ENCODE measurements around the gene FGF12.

GRCh38 chr3:192417559-192418055 is 309.7 kb downstream of the FGF12 start:
- TF ChIP-seq, protein P1, sequence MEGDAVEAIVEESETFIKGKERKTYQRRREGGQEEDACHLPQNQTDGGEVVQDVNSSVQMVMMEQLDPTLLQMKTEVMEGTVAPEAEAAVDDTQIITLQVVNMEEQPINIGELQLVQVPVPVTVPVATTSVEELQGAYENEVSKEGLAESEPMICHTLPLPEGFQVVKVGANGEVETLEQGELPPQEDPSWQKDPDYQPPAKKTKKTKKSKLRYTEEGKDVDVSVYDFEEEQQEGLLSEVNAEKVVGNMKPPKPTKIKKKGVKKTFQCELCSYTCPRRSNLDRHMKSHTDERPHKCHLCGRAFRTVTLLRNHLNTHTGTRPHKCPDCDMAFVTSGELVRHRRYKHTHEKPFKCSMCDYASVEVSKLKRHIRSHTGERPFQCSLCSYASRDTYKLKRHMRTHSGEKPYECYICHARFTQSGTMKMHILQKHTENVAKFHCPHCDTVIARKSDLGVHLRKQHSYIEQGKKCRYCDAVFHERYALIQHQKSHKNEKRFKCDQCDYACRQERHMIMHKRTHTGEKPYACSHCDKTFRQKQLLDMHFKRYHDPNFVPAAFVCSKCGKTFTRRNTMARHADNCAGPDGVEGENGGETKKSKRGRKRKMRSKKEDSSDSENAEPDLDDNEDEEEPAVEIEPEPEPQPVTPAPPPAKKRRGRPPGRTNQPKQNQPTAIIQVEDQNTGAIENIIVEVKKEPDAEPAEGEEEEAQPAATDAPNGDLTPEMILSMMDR (IDR thresholded peaks at IDR 0.05 in 2 of 3, conservative IDR thresholded peaks at IDR 0.05 in 1 of 3; ENCODE audit: borderline replicate concordance in 1 of 3, insufficient read depth in 1 of 3, low read depth in 2 of 3, low read length in 2 of 3), result no peak
- no peak for TF ChIP-seq EZH2 (IDR thresholded peaks at IDR 0.05)
- TF ChIP-seq, protein P2, sequence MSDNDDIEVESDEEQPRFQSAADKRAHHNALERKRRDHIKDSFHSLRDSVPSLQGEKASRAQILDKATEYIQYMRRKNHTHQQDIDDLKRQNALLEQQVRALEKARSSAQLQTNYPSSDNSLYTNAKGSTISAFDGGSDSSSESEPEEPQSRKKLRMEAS (IDR thresholded peaks at IDR 0.05), result no peak
- no peak for TF ChIP-seq ELF1 (IDR thresholded peaks at IDR 0.05; ENCODE audit: borderline replicate concordance, low read depth)
- no peak for TF ChIP-seq FOSL1 (IDR thresholded peaks at IDR 0.05; ENCODE audit: low read depth)
- no peak for TF ChIP-seq POLR2A (IDR thresholded peaks at IDR 0.05; ENCODE audit: borderline replicate concordance, extremely low read depth, insufficient read depth, insufficient read length)
- TF ChIP-seq RAD21 (IDR thresholded peaks at IDR 0.05; ENCODE audit: low read depth), result no peak
- TF ChIP-seq EZH2phosphoT487 (IDR thresholded peaks at IDR 0.05; ENCODE audit: borderline replicate concordance), result no peak
- no peak for TF ChIP-seq REST (IDR thresholded peaks at IDR 0.05; ENCODE audit: low read depth)
- no peak for TF ChIP-seq ZNF274 (IDR thresholded peaks at IDR 0.05; ENCODE audit: low read depth, low read length)
- TF ChIP-seq POLR2AphosphoS5 (IDR thresholded peaks at IDR 0.05; ENCODE audit: low read depth, low read length), result no peak
- no peak for TF ChIP-seq CEBPB (IDR thresholded peaks at IDR 0.05; ENCODE audit: low read depth)
